Upper lobe of left lung (tissue), 4 donors: Measurements from ENCODE around the gene ADORA3.

ENCODE experiments used
- EP300 ChIP-seq, 4 donors: sonication (generic); formaldehyde crosslinking; IDR thresholded peaks; one replicate each; pipeline ENCODE4 v1.5.1; 2017; ENCODE audit warnings: antibody characterized with exemption in 4 of 4, control low read depth in 2 of 4
- POLR2A ChIP-seq, 4 donors: fragments of 450-650 bp; IDR thresholded peaks; one replicate each; pipeline ENCODE4 v1.5.1; 2016 to 2017; ENCODE audit warnings: antibody characterized with exemption in 4 of 4, mild to moderate bottlenecking in 2 of 4
- TF ChIP-seq, protein P1 (sequence below), 6 experiments: fragments of 450-650 bp in 4 of 6; fragments of 200-600 bp in 2 of 6; sonication (generic) in 2 of 6; IDR thresholded peaks; one replicate each; pipeline ENCODE4 v1.5.1; 2016 to 2019; ENCODE audit warnings: antibody characterized with exemption in 6 of 6

DNA sequence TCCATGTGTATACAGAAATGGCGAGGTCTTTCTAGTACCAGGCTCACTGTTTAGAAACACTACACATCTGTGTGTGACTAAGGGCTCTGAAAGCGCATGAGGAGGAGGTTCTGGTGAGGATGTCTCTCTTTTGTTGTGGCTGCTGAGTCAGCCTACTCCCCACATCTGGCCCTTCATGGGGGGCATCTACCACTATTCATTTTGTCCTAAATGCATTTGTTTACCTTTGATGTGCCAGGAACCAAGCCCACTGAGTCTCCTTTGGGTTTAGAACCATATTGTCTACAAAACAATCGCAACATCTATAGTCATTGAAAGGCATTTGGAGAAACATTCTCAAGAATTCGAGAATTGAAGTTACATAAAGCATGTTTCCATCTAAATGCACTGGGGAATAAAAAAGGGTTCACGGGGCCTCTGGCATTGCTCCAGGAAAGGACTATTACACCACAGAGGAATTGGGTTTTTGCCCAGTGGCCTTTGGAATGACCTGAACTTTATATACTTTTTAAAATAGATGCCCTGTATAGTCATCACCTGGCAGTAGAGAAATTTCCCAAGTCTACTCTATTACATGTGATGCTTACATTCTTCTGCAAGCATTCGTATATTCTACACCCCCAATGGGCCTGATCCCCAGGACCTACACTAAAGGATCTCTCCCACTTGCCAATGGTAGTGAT lies 35.1 kb upstream of the ADORA3 start:
- TF ChIP-seq, protein P1, sequence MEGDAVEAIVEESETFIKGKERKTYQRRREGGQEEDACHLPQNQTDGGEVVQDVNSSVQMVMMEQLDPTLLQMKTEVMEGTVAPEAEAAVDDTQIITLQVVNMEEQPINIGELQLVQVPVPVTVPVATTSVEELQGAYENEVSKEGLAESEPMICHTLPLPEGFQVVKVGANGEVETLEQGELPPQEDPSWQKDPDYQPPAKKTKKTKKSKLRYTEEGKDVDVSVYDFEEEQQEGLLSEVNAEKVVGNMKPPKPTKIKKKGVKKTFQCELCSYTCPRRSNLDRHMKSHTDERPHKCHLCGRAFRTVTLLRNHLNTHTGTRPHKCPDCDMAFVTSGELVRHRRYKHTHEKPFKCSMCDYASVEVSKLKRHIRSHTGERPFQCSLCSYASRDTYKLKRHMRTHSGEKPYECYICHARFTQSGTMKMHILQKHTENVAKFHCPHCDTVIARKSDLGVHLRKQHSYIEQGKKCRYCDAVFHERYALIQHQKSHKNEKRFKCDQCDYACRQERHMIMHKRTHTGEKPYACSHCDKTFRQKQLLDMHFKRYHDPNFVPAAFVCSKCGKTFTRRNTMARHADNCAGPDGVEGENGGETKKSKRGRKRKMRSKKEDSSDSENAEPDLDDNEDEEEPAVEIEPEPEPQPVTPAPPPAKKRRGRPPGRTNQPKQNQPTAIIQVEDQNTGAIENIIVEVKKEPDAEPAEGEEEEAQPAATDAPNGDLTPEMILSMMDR (IDR thresholded peaks at IDR 0.05), result no peak
- TF ChIP-seq EP300 (IDR thresholded peaks at IDR 0.05), result no peak
- TF ChIP-seq POLR2A (IDR thresholded peaks at IDR 0.05), result no peak
